OCI-LY1 (cell line): ENCODE data around the gene N4BP2L2.

Source experiments
- EZH2 ChIP-seq: fragments of 200-600 bp; sonication (generic), shearing (Covaris generic); IDR thresholded peaks from 2 replicates; pipeline ENCODE4 v1.8.0; 2017; ENCODE audit warnings: borderline replicate concordance, mixed run types, mild to moderate bottlenecking, antibody characterized with exemption, low read length, moderate library complexity, mixed read lengths
- TF ChIP-seq, protein P1 (sequence below): fragments of 200-600 bp; sonication (generic), shearing (Covaris generic); IDR thresholded peaks from 2 replicates; pipeline ENCODE4 v1.5.1; 2017; ENCODE audit warnings: mild to moderate bottlenecking, antibody characterized with exemption, low read length, moderate library complexity, mixed read lengths

DNA sequence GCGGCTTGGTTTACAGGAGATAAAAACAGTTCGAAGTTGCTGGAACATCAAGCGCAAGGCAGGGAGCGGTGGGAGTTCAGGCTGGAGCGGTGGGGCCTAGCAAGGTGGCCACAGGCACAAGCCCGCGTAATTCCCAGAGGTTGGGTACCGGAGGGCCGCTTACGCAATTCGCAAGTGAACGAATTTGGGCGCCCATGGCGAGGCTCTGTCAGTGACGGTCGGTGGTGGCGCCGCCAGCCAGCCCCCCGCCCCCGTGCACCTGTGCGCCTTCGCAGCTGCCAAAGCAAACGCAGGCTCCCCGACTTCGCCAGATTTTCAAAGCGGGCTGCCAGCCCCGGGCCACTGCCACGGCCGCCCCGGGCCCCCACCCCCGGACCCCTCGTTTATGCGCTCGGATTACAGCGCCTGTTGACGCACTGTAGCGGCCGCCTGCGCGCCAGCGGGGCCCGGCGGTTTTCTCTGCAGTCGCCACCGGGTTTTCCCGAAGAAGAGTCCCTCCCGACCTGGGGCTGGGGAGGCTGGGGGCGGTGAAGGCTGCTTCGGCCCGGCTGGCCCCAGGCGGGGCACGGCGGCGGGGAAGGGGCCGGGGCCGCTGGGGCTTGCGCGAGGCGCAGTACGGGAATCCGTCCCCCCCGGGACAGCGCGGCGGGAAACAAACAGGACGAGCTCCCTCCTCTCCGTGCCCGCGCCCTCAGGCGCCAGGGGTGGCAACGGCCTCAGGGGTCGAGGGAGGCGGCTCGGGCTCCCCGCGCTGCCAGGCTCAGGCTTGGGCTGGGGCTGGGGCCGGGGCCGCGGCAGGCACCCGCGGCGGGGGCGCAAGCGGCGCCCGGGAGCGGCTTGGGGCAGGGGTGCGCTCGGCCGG, 111.4 kb downstream of the N4BP2L2 start:
- TF ChIP-seq, protein P1, sequence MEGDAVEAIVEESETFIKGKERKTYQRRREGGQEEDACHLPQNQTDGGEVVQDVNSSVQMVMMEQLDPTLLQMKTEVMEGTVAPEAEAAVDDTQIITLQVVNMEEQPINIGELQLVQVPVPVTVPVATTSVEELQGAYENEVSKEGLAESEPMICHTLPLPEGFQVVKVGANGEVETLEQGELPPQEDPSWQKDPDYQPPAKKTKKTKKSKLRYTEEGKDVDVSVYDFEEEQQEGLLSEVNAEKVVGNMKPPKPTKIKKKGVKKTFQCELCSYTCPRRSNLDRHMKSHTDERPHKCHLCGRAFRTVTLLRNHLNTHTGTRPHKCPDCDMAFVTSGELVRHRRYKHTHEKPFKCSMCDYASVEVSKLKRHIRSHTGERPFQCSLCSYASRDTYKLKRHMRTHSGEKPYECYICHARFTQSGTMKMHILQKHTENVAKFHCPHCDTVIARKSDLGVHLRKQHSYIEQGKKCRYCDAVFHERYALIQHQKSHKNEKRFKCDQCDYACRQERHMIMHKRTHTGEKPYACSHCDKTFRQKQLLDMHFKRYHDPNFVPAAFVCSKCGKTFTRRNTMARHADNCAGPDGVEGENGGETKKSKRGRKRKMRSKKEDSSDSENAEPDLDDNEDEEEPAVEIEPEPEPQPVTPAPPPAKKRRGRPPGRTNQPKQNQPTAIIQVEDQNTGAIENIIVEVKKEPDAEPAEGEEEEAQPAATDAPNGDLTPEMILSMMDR = no peak
- no peak for TF ChIP-seq EZH2
